Activated CD8-positive, alpha-beta memory T cell treated with anti-CD3 and anti-CD28 coated beads for 36 hours (primary cell): Measurements from ENCODE around the gene TARS1. TPM values are rescaled to one million over a fixed set of nuclear protein-coding genes. Genes with fewer than 3 reads are reported as not detected.

Experiments used
- CTCF ChIA-PET: fragments of 350-600 bp; sonication (Branson Sonifier 250); formaldehyde crosslinking; loops from one replicate; lab custom pipeline; 2021; ENCODE audit warnings: antibody characterized with exemption; lab: Charles Lee
- POLR2A ChIA-PET: fragments of 350-600 bp; sonication (Branson Sonifier 250); formaldehyde crosslinking; loops from one replicate; lab custom pipeline; 2021; ENCODE audit warnings: antibody characterized with exemption; lab: Charles Lee
- total RNA-seq, 2 experiments: library from RNA; stranded (reverse); gene quantifications; one replicate each; pipeline ENCODE4 v1.2.3, GENCODE V29; 2021

The TARS1 gene
- total RNA-seq: 100 to 1,000 TPM; 283 to 293 TPM

DNA sequence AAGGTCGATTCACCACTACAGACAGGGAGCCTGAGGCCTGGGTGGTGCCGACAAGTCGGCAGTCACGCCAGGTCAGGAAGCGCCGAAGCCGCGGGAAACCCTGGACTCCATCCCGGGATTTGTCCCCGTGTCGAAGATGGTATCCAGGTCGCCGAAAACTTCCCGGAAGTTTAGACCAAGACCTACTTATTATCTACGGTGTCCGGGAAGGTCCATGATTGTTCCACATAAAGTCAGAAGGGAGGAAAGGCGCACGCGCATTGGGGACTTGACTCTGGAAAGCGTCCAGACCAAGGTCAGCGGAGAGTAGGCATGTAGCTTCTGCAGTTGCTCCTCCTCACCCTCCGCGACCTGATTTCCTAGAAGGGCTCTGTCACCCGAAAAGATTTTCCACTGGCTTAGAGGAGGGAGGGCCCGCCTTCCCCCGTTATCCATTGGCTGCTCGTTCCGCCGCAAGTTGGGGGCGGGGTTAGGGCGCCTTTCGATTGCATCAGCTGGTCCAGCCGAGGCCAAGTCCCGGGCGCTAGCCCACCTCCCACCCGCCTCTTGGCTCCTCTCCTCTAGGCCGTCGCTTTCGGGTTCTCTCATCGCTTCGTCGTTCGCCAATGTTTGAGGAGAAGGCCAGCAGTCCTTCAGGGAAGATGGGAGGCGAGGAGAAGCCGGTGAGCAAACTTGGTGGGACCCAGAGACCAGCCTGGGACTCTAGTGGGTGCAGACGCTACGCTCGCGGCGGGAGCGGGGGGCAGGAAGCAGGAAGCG, at the start of gene TARS1:
TARS1 (plus strand) TSS at position 484 of the 759 bp plus-strand sequence; CDS start at position 606, 122 bp downstream.
- ChIA-PET CTCF (no interaction called here), POLR2A (interaction anchor here (0.5 to 1.8 kb wide), 2 partner anchors 17 to 857 kb away, joined by 4 to 5 read pairs; no protein-coding TSS in a partner anchor)

DNA sequence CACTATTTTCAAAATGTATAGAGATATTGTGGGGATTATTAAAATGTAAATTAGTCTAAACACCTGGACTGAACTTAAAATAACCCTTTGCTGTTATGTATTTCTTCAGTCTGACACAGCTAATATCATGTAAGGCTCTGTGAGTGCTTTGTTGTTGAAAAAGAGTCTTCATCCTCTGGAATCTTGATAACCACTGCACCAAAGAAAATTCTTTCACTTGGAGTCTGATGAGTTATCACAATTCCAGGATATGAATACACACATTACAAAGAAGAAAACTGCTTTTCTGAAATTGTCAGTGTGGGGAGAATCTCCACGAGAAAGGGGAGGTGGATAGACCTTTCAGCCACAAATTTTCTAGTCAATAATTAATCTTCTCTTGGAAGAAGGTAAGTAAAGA, 42.3 kb upstream of the TARS1 start:
- ChIA-PET CTCF (no interaction called here), POLR2A (no interaction called here)

DNA sequence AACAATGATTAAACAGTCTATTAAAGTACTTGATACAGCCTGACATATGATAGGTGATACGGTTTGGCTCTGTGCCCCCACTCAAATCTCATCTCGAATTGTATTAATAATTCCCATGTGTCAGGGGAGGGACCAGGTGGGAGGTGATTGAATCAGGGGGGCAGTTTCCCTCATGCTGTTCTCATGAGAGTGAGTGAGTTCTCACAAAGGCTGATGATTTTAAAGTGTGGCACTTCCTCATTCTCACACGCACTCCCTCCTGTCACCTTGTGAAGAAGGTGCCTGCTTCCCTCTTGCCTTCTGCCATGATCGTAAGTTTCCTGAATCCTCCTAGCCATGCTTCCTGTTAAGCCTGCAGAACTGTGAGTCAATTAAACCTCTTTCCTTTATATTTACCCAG, 40.1 kb upstream of the TARS1 start:
- CTCF ChIA-PET: no interaction called here
- POLR2A ChIA-PET: no interaction called here

DNA sequence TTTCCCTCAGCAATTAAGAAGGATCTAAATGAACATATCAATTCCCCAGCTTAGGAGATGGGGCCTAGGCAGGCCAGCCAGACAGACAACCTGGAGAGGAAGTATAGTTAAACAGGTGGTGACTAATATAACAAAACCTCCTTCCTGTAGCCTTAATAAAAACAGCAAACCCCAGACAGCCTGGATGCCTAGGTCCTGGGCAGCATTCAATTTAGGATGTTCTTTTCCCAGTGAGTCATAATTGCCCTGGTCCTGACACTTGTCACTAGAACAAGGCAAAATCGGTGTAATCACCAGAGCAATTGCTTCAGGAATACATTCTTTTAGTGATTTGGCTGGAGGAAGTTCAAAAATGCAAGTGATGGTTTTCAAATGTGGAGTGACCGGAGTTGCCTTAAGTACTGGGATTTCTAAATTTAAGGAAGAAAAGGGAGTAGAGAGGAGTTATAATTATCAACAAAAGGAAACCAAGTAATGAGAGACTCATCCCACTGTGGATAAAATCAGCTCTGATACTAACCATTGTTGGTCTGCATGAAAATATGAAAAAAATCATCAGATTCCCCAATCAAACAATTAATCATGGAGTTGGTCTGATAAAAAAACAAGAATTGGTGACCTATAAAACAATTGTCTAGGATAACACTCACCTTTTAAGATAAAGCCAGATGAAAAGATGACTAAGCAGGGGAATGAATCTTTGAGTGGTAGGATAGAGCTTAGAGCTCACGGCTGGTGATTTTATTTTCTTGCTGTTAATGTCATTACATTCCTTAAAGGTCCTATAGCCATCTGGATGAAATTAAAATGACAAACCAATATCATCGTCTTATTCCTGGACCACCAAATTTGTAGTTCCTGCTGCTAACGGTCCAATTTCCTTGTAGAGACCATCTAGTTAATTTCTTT, 39.0 kb upstream of the TARS1 start:
- ChIA-PET CTCF (no interaction called here), POLR2A (no interaction called here)

DNA sequence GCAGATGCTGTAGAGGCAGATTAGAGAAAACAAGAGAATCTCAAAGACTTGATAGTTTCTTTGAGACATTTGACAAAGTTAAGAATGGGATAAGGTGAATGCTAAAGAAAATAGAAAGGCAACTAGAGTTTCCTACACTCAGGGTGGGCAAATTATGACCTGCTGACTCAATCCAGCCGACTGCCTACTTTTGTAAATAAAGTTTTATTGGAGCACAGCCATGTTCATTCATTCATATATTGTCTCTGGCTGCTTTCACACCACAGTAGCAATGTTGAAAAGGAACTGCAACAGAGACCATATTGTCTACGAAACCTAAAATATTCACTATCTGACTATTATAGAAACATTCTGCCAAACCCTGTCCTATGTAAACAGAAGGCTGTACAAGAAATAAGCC, 37.6 kb upstream of the TARS1 start:
- ChIA-PET POLR2A (no interaction called here), CTCF (no interaction called here)

DNA sequence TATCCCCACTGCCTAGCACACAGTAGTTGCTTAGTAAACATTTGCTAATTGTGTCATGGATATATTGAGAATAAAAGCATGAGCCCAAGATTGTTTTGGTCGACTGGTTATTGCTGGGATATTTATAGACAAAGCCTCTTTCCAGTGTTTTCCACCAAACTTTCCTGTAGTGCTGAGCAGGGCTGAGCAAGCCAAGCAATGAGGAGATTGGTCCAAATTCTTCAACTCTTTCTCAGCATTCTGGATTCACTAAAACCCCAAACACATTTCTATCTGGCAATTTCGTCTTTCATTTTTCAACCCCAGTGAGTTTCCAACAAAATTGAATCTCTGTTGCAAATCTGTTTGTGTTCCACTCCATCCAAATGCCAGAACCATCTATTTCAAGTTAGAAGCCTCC, 31.9 kb upstream of the TARS1 start:
- CTCF ChIA-PET: no interaction called here
- POLR2A ChIA-PET: no interaction called here

DNA sequence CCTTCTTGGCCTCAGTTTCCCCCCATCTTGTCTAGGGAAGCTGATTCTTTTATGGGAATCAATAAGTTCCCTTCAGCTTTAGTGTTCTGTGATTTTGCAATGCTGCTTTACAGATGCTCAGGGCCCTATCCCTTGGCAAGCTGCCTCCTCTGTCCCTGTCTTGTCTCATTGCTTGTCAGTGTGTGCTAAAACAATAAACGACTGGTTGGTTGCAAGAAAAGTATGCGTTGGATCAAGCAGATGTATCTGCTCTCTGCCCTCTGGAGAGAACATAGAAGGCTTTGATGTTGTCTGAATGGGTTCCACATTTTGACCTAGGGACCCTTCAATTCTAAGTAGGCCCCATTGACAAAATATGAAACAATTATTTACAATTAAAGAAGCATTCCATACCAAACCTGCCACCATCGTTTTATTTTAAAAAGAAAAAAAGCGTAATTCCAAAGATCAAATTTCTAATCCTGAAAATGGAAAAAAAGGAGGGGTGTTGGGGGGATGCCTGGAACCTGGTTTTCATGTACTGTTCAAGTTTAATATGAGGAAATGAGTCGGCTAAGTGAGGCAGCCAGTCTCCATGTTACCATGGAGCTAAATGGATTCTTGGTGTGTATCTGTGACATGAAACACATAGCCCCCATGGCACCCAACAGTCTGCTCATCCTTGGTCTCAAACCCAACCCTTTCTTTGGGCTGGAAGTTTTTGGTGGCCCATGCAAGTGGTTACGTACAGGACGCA, 31.2 kb upstream of the TARS1 start:
- ChIA-PET CTCF (no interaction called here), POLR2A (no interaction called here)

DNA sequence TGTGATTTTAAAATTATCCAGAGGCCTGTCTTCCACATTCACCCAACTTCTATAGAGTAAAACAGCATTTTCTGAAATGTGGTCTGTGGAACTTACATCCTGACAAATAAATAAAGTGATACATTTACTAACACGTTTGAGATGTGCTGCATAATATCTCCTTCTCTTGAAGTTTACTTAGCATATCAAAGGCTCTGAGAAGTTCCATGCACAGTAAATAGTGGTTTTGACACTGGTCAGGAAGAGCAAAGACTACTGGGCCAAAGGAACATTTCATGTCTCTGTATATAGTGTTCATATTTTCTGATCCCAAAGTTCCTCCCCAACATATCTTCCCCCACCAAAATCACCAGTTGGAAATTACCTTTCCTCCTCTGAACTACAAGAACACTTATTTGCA, 30.5 kb upstream of the TARS1 start:
- CTCF ChIA-PET: no interaction called here
- POLR2A ChIA-PET: no interaction called here

DNA sequence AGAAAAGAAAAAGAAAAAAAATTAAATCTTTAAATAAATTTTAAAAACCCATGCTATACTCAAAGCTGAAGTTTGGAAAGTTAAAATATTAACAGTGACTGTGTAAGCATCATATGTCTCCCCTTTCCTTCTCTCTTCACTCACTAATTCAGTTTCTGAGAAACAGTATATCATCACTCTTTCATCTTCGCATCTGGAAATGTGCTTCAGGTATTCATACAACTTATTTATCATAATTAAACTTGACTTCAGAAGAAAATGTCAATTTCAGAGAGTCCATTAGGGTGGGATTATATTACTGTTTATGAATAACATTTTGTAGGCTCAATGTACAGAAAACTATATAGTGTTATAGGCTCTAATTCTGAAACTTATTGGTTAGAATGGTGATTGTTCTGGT, 29.3 kb upstream of the TARS1 start:
- CTCF ChIA-PET: no interaction called here
- POLR2A ChIA-PET: no interaction called here

DNA sequence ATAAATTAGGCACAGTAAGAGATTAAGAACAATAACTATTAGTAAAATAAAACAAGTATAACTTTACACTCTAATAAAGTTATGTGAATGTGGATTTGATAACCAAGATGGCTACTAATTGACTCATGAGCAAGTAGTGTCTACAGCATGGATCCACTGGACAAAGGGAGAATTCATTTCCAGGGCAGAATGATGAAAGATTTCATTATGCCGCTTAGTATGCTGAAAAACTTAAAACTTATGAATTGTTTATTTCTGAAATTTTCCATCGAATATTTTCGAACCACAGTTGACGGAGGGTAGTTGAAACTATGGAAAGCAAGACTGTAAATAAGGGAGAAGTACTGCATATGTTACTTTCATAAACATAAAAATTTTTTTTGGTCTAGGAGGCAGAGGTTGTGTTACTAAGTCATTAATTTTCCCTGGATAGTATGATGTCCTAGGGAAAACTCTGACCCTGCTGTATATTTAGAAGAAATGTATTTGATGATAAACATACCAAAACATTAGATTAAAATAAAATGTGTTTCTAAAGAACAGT, 24.9 kb upstream of the TARS1 start:
- POLR2A ChIA-PET: no interaction called here
- CTCF ChIA-PET: no interaction called here

DNA sequence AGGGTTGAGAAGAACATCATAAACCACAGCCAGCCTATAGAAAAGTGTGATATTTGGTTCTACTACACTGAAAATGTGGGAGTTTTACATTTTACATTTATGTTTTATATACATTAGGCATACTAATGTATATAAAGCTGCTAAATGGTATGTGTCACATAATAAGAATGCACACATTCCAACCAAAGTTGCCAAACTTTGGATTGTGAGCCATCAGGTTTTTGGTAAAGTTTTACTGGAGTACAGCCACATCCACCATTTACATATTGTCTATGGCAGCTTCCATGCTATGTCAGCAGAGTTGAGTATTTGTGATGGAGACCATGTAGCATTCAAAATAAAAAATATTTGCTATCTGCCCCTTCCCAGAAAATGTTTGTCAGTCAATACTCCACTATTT, 23.1 kb upstream of the TARS1 start:
- POLR2A ChIA-PET: no interaction called here

DNA sequence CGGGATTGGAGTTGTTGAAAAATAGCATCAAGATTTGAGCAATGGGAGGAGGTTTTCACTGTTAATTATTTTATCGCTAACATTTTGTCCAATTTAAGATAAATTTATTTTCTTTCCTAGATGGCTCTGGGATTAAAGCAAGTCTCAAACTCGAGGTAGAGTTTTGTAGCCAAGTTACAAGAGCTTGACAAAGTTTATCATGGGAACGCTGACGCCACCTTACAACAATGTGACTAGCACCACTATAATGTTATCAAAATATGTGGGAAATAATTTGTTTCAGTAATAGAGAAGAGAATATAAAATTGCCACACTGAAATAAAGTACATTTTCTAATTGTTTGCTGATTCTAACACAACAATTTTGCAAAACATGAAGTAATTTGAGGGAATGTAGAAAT, 19.8 kb upstream of the TARS1 start:
- POLR2A ChIA-PET: no interaction called here
- CTCF ChIA-PET: no interaction called here

More for the DNA sequence above, 23.1 kb upstream of the TARS1 start:
- CTCF ChIA-PET: no interaction called here

DNA sequence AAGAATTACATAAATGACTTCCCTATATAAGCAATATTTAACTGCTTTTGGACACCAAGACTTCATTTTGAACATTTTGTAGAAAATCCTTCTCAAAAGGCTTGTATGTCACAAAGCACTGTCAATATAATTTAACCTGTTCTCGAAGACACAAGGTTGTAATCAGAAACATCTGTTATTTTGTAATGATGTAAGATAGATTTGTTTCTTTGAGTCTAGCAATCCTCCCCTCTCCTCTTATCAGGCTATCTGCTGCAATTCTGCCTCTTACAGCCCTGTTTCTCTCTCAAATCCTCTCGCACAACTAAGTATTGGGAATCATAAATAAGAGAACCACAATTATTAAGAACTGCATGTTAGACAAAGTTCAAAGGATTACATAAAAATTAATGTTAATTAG, 18.6 kb upstream of the TARS1 start:
- ChIA-PET POLR2A (no interaction called here), CTCF (interaction anchor here (0.7 kb wide), 1 partner anchor 509 kb away, joined by 3 read pairs; no protein-coding TSS in a partner anchor)

DNA sequence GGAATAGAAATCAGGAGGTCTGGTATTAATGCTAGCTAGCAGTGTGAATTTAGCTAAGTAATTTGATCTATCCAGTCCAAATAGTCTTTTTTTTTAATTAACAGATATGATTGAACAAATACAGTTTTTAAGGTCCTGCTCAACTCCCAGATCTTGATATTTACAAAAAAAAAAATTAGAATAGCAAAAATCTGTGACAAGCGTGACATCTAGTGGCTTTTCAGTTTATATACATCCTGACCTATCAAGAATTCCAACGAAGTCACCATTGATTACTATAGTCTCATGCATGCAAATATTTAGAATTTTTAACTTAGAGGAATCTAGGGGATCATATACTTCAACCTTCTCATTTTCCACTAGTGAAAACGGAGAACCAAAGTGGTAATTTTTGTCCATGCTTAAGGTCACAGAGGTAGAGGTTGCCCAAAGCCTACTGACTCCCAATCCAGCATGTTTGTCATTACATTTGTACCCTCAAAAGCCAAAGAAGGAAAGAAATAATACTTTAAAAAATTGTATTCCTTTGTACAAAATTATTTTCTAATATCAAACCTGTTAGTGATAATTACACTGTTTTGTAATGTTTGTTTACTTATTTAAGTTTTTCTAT, 17.6 kb upstream of the TARS1 start:
- ChIA-PET CTCF (interaction anchor here (0.5 to 0.7 kb wide), 2 partner anchors 385 to 508 kb away, joined by 3 read pairs; no protein-coding TSS in a partner anchor), POLR2A (no interaction called here)

DNA sequence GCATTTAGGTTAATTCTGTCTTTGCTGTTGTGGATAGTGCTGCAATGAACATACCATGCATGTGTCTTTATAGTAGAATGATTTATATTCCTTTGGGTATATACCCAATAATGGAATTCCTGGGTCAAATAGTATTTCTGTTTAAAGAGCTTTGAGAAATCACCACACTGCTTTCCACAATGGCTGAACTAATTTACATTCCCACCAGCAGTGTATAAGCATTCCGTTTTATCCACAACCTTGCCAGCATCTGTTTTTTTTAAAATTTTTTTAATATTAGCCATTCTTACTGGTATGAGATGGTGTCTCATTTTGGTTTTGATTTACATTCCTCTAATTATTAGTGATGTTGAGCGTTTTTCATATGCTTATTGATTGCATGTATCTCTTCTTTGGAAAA, 15.5 kb upstream of the TARS1 start:
- ChIA-PET CTCF (no interaction called here), POLR2A (no interaction called here)

DNA sequence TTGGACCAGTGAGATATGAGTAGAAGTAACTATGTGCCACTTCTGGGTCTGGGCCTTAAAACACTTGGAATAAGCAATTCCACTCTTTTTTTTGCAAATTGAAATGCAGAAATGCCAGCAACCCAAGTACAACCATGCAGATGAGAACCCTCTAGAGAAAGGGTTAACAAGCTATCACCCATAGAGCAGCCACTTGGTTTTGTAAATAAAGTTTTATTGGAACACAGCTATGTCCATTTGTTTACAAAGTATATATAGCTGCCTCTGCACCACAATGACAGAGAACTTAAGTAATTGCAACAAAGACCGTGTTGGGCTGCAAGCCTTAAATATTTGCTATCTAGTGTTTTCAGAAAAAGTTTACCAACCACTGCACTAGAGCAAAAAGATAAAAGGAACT, 9.8 kb upstream of the TARS1 start:
- POLR2A ChIA-PET: no interaction called here
- CTCF ChIA-PET: no interaction called here

DNA sequence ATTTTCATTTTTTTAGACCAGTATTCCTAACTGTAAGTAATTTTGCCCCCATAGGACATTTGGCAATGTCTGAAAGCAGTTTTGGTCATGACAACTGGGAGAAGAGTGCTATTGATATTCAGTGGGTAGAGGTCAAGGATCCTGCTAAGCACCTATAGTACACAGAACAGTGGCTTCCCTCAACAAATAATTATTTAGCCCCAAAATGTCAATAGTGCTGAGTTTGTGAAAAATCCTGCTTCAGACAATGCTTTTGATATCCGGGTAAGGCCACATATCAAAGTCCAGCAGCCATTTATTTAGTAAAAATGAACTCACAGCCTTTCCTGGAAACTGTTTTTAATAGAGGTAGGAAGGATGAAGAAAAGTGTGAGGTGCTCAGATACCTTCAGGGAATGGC, 8.1 kb upstream of the TARS1 start:
- ChIA-PET CTCF (no interaction called here), POLR2A (no interaction called here)

DNA sequence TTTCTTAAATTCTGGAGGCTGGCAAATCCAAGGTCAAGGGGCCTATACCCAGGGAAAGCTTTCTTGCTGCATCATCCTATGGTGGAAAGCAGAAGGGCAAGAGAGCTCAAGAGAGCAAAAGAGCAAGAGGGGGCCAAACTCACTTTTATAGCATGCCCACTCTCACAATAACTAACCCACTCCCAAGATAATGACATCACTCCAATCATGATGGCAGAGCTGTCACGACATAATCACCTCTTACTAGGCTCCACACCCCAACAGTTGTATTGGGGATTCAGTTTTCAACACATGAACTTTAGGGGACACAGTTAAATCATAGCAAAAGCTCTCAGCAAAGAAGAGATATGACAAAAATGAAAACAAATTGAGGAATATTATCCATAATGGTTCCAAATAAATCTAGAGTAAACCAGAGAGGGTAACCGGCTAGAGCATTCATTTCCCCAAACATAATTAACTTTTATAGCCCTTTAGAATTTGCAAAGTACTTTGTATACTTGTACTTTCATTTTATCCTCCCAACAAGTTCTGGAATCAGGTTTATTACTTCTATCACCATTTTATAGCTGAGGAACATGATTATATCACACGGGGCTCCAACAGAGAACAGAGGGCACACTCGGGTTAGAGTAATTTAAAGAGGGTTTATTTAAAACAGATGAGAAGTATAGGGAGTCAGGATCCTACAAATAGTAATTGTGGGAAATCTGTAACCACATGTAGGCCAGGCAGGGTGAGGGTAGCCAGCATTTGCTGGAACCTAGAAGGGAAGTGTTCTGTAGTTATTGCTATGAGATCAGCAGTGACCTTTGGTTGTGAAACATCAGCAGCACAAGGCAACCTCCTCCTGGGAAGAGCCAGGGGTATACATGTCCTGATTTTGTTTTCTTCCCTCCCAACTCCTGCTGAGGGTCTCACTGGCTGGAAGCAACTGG, 7.2 kb upstream of the TARS1 start:
- POLR2A ChIA-PET: no interaction called here
- CTCF ChIA-PET: no interaction called here
